ENCODE measurements around the gene ALDOC.
"Not testable (repeated sequence)": the region's sequence is repeated elsewhere in the genome, so short reads cannot be mapped to it uniquely, and the experiment has no call there.

Gene ALDOC

GRCh38 chr17:28578246-28579195, 1.8 kb upstream of the ALDOC start:
- no peak for DNase-seq (ENCODE audit: low read depth, low spot score)
- ChIA-PET POLR2A (no interaction called here), CTCF (interaction anchor here (0.7 to 1.5 kb wide), 3 partner anchors 30 to 38 kb away, joined by 3 to 4 read pairs (median 3); no protein-coding TSS in a partner anchor)
- no peak overlapping the region for H3K4me3 ChIP-seq (ENCODE audit: low read depth, low read length)
- TF ChIP-seq CTCF (IDR thresholded peaks at IDR 0.05; ENCODE audit: insufficient read depth, low read length, missing control alignments), result no peak

DNA sequence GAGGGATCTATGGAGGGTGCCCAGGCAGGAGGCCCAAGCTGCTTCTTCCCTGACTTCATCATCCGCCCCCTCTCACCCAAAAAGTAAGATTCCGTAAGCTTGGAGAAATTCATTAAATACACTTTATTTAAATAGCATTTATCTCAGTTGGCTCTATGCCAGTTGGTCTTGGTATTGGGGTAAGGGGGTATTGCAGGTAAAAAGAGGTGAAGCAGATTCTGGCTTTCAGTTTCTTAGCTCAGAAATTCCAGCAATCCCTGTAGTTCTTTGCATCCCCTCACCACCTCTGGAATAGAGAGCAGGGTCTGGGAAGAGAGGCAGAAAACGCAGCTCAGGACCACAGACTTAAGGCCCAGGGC, 750 bp upstream of the ALDOC start:
- TF ChIP-seq CTCF (IDR thresholded peaks at IDR 0.05; ENCODE audit: insufficient read depth, low read length, missing control alignments), result no peak
- ChIA-PET CTCF (interaction anchor here (0.7 to 1.7 kb wide), 4 partner anchors 12 to 66 kb away, joined by 3 to 5 read pairs (median 4); no protein-coding TSS in a partner anchor), POLR2A (interaction anchor here (1.4 kb wide), 1 partner anchor 41 kb away, joined by 3 read pairs; no protein-coding TSS in a partner anchor)
- DNase-seq (ENCODE audit: low read depth, low spot score), result no peak
- H3K4me3 ChIP-seq (ENCODE audit: low read depth, low read length), result no peak overlapping the region

GRCh38 chr17:28576016-28576415, 679 bp downstream of the ALDOC start:
- CTCF ChIA-PET, result interaction anchor here (1.2 kb wide), 1 partner anchor 25 kb away, joined by 4 read pairs; no protein-coding TSS in a partner anchor
- H3K4me3 ChIP-seq (ENCODE audit: low read depth, low read length), result peak overlapping the region; percentile 25
- POLR2A ChIA-PET; DNase-seq (ENCODE audit: low read depth, low spot score): not testable (repeated sequence)

DNA sequence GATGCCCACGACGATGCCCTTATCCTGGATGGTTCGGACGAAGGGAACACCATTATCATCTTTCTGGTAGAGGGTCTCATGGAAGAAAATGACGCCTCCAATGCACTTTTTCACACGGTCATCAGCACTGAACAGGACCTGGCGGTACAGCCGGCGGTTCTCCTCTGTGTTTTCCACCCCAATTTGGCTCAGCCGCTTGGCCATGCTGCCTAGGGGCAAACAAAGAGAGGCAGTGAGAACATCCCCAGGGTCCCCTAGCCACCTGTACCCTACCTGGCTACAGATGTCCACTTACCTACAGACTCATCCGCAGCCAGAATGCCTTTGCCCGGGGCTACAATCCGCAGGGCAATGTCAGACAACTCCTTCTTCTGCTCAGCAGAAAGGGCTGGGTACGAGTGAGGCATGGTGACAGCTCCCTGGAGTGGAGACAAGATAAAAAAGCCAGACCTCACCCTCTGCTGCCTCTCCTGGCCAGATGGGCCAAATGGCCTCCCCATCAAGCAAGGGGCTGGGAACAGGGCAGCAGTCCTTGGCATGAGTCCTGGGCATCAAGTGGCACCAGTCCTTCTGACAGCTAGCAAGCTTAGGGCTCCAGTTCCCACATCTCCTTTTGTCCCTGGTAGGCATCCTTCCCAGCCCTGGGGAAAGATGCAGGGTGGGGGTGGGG, 1.4 kb downstream of the ALDOC start:
- no peak overlapping the region for H3K4me3 ChIP-seq (ENCODE audit: low read depth, low read length)
- DNase-seq (ENCODE audit: low read depth, low spot score), result no peak

GRCh38 chr17:28574526-28574925, 2.2 kb downstream of the ALDOC start:
- no peak for TF ChIP-seq CTCF (IDR thresholded peaks at IDR 0.05; ENCODE audit: insufficient read depth, low read length, missing control alignments)
- POLR2A ChIA-PET, result no interaction called here
- no peak overlapping the region for H3K4me3 ChIP-seq (ENCODE audit: low read depth, low read length)
- CTCF ChIA-PET, result no interaction called here
- DNase-seq (ENCODE audit: low read depth, low spot score), result no peak

More for the DNA sequence above, 1.4 kb downstream of the ALDOC start:
- ChIA-PET CTCF (interaction anchor here (1.2 kb wide), 1 partner anchor 24 kb away, joined by 4 read pairs; no protein-coding TSS in a partner anchor), POLR2A (no interaction called here)
- no peak for TF ChIP-seq CTCF (IDR thresholded peaks at IDR 0.05; ENCODE audit: insufficient read depth, low read length, missing control alignments)

DNA sequence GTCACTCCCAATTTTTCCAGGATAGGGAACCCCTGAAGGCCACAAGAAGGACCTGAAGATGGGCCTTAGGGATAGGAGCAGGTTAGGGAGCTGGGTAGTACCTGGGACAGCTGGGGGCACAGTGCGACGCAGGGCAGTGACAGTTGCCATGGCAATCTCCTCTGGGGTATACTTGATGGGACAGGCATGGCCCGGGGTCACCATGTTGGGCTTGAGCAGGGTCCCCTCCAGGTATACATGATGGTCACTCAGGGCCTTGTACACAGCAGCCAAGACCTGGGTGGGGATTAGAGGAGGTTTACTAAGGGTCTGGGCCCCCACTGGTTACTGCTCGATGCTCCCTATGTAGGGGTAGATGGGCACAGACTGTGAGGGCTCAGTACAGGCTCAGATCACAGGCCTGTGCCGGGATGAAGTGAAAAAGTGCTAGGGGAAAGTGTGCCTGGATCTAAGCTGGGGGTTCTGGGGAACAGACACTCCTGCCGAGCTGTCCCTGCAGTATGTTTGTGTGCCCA, 2.7 kb downstream of the ALDOC start:
- no peak for TF ChIP-seq CTCF (IDR thresholded peaks at IDR 0.05; ENCODE audit: insufficient read depth, low read length, missing control alignments)
- DNase-seq (ENCODE audit: low read depth, low spot score), result no peak
- POLR2A ChIA-PET, result no interaction called here
- CTCF ChIA-PET, result no interaction called here
- H3K4me3 ChIP-seq (ENCODE audit: low read depth, low read length), result no peak overlapping the region
